SK-N-MC (cell line): Measurements from ENCODE around the gene CARF.

Experiments used
- EZH2 ChIP-seq: fragments of 200-600 bp; sonication (generic); IDR thresholded peaks from one replicate; pipeline ENCODE4 v1.6.1; 2017; ENCODE audit warnings: antibody characterized with exemption
- FOXP2 ChIP-seq: optimal IDR thresholded peaks from 2 replicates; pipeline ENCODE3; 2011; ENCODE audit warnings: mild to moderate bottlenecking, moderate library complexity; ENCODE audit not compliant: insufficient read depth; ENCODE audit errors: extremely low read length, control extremely low read depth
- POLR2AphosphoS5 ChIP-seq: IDR thresholded peaks from 2 replicates; pipeline ENCODE4 v1.6.1; 2012; ENCODE audit warnings: mild to moderate bottlenecking, low read depth, low read length, borderline replicate concordance

DNA sequence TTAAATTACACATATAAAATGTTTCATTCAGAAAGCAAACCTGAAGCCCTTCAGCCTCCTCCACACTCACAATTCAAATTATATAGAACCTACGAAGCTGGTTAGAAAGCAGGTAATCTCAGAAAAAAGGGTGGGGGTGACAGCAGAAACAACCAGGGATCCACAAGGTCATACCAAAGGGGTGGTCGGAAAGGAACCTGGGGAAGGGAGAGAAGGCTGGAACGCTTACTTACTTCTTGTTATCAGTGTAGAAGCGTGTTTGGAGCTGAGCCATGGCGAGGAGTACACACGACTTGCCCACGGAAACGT, 918 bp upstream of the CARF start:
- TF ChIP-seq EZH2 (no peak), POLR2AphosphoS5 (no peak), FOXP2 (no peak)
